H9 (cell line): ENCODE results near the gene RBFOX2. TPM values are rescaled to one million over a fixed set of nuclear protein-coding genes. Genes with fewer than 3 reads are reported as not detected.

Experiments
- DNase-seq: peaks from one replicate; pipeline ENCODE4 v3.0.0-alpha.2; 2017
- H2AFZ ChIP-seq: one replicate; pipeline ENCODE4 v1.6.1; 2013; ENCODE audit warnings: mild to moderate bottlenecking, low read length, control low read depth, moderate library complexity
- H2AK5ac ChIP-seq: 2 replicates; pipeline ENCODE4 v1.6.1; 2013; ENCODE audit warnings: low read length, control low read depth, mixed read lengths; ENCODE audit not compliant: insufficient read length
- H2BK120ac ChIP-seq: one replicate; pipeline ENCODE4 v1.6.1; 2013; ENCODE audit warnings: low read depth, mild to moderate bottlenecking, low read length, control low read depth, inconsistent platforms; ENCODE audit not compliant: poor library complexity, severe bottlenecking
- H2BK12ac ChIP-seq: 2 replicates; pipeline ENCODE4 v1.6.1; 2013; ENCODE audit warnings: low read length, control low read depth, mixed read lengths, low read depth; ENCODE audit not compliant: insufficient read length
- H2BK15ac ChIP-seq: 2 replicates; pipeline ENCODE4 v1.6.1; 2013; ENCODE audit warnings: low read depth, low read length, control low read depth
- H2BK20ac ChIP-seq: one replicate; pipeline ENCODE4 v1.6.1; 2013; ENCODE audit warnings: low read depth, mild to moderate bottlenecking, low read length, control low read depth, inconsistent platforms; ENCODE audit not compliant: poor library complexity, severe bottlenecking
- H2BK5ac ChIP-seq: 2 replicates; pipeline ENCODE4 v1.6.1; 2013; ENCODE audit warnings: low read length, control low read depth, mixed read lengths; ENCODE audit not compliant: insufficient read length
- H3K14ac ChIP-seq: 2 replicates; pipeline ENCODE4 v1.6.1; 2013; ENCODE audit warnings: low read length, control low read depth; ENCODE audit not compliant: insufficient read depth
- H3K18ac ChIP-seq: 2 replicates; pipeline ENCODE4 v1.6.1; 2013; ENCODE audit warnings: low read depth, mild to moderate bottlenecking, mixed read lengths, low read length, control low read depth; ENCODE audit not compliant: insufficient read length
- H3K23ac ChIP-seq: 2 replicates; pipeline ENCODE4 v1.6.1; 2013; ENCODE audit warnings: low read length, control low read depth, mixed read lengths, low read depth; ENCODE audit not compliant: insufficient read length
- H3K23me2 ChIP-seq: 2 replicates; pipeline ENCODE4 v1.6.1; 2013; ENCODE audit warnings: low read depth, mild to moderate bottlenecking, mixed read lengths, low read length, control low read depth; ENCODE audit not compliant: insufficient read length, poor library complexity, severe bottlenecking
- H3K27ac ChIP-seq: 2 replicates; pipeline ENCODE4 v1.5.1; 2013; ENCODE audit warnings: low read length, control low read depth, mixed read lengths, low read depth; ENCODE audit not compliant: insufficient read length
- H3K27me3 ChIP-seq: 2 replicates; pipeline ENCODE4 v1.6.1; 2013; ENCODE audit warnings: low read length, control low read depth, inconsistent platforms; ENCODE audit not compliant: insufficient read depth
- H3K4ac ChIP-seq: 2 replicates; pipeline ENCODE4 v1.6.1; 2013; ENCODE audit warnings: low read depth, mild to moderate bottlenecking, control low read depth, inconsistent platforms, low read length, moderate library complexity
- H3K4me1 ChIP-seq: 2 replicates; pipeline ENCODE4 v1.6.1; 2013; ENCODE audit warnings: low read length, control low read depth, inconsistent platforms; ENCODE audit not compliant: insufficient read depth
- H3K4me2 ChIP-seq: 2 replicates; pipeline ENCODE4 v1.6.1; 2013; ENCODE audit warnings: low read length, control low read depth, mixed read lengths; ENCODE audit not compliant: insufficient read length, insufficient read depth
- H3K56ac ChIP-seq: 2 replicates; pipeline ENCODE4 v1.6.1; 2013; ENCODE audit warnings: low read depth, mild to moderate bottlenecking, mixed read lengths, low read length, control low read depth; ENCODE audit not compliant: insufficient read length
- H3K79me1 ChIP-seq: 2 replicates; pipeline ENCODE4 v1.6.1; 2013; ENCODE audit warnings: low read depth, mild to moderate bottlenecking, moderate library complexity, low read length, control low read depth, inconsistent platforms; ENCODE audit not compliant: insufficient read depth, poor library complexity, severe bottlenecking
- H3K79me2 ChIP-seq: 2 replicates; pipeline ENCODE4 v1.6.1; 2013; ENCODE audit warnings: low read length, control low read depth, inconsistent platforms; ENCODE audit not compliant: insufficient read depth
- H3K9ac ChIP-seq: 2 replicates; pipeline ENCODE4 v1.6.1; 2013; ENCODE audit warnings: low read length, control low read depth, mixed read lengths; ENCODE audit not compliant: insufficient read length; ENCODE audit errors: extremely low read depth
- H3K9me3 ChIP-seq: one replicate; pipeline ENCODE4 v1.6.1; 2013; ENCODE audit warnings: low read depth, low read length, inconsistent platforms; ENCODE audit not compliant: control insufficient read depth
- H3T11ph ChIP-seq: one replicate; pipeline ENCODE4 v1.6.1; 2013; ENCODE audit warnings: mild to moderate bottlenecking, low read length, control low read depth, inconsistent platforms
- H4K20me1 ChIP-seq: one replicate; pipeline ENCODE4 v1.6.1; 2013; ENCODE audit not compliant: control insufficient read depth, insufficient read length, insufficient read depth
- H4K5ac ChIP-seq: 2 replicates; pipeline ENCODE4 v1.6.1; 2013; ENCODE audit warnings: low read depth, mild to moderate bottlenecking, mixed read lengths, low read length, control low read depth; ENCODE audit not compliant: insufficient read length
- H4K8ac ChIP-seq: replicated peaks from 2 replicates; pipeline ENCODE4 v1.6.1; 2013; ENCODE audit warnings: low read length, control low read depth, mixed read lengths, low read depth; ENCODE audit not compliant: insufficient read length
- H4K91ac ChIP-seq: 2 replicates; pipeline ENCODE4 v1.6.1; 2013; ENCODE audit warnings: low read depth, mild to moderate bottlenecking, moderate library complexity, mixed read lengths, low read length, control low read depth; ENCODE audit not compliant: insufficient read length
- H3K27ac Mint-ChIP-seq, 3 experiments: 2 replicates in 2 of 3; 3 replicates in 1 of 3; pipeline ENCODE4 v1.8.0; 2020 to 2021; ENCODE audit warnings: mixed read lengths in 3 of 3, mild to moderate bottlenecking in 1 of 3, moderate library complexity in 1 of 3
- H3K27me3 Mint-ChIP-seq: 2 replicates; pipeline ENCODE4 v1.8.0; 2021; ENCODE audit warnings: low read depth, mild to moderate bottlenecking, moderate library complexity, mixed read lengths
- H3K36me3 Mint-ChIP-seq, 3 experiments: 2 replicates in 2 of 3; 3 replicates in 1 of 3; pipeline ENCODE4 v1.8.0; 2020 to 2021; ENCODE audit warnings: low read depth in 3 of 3, mixed read lengths in 3 of 3; ENCODE audit not compliant: insufficient read depth in 1 of 3
- H3K4me1 Mint-ChIP-seq, 2 experiments: 2 replicates each; pipeline ENCODE4 v1.8.0; 2020; ENCODE audit warnings: mixed read lengths in 2 of 2
- H3K4me3 Mint-ChIP-seq, 2 experiments: 2 replicates in 1 of 2; 3 replicates in 1 of 2; pipeline ENCODE4 v1.8.0; 2020 to 2021; ENCODE audit warnings: mild to moderate bottlenecking in 2 of 2, mixed read lengths in 2 of 2, moderate library complexity in 1 of 2
- H3K9me3 Mint-ChIP-seq, 2 experiments: 2 replicates in 1 of 2; 3 replicates in 1 of 2; pipeline ENCODE4 v1.8.0; 2020; ENCODE audit warnings: mild to moderate bottlenecking in 2 of 2, mixed read lengths in 2 of 2, moderate library complexity in 1 of 2
- CTCF ChIP-seq: fragments of 200-600 bp; sonication (generic); conservative IDR thresholded peaks from 3 replicates; pipeline ENCODE4 v1.8.0; 2021; ENCODE audit warnings: antibody characterized with exemption, mild to moderate bottlenecking
- WGBS: extraction: QIAGEN DNeasy Blood & Tissue Kit; methylation state at CpG from one replicate; pipeline ENCODE4 v1.1.7; 2013; ENCODE audit warnings: missing lambda C conversion rate, low lambda C conversion rate, mixed read lengths; ENCODE audit not compliant: insufficient read length; ENCODE audit errors: extremely low coverage; 5-methylcytosine and 5-hydroxymethylcytosine counted together
- total RNA-seq: library from RNA; stranded (reverse); gene quantifications from 2 replicates; pipeline ENCODE4 v1.2.1, GENCODE V29; 2021

RBFOX2 gene
- total RNA-seq, 1 experiment from 2014 or later, result 84.7 TPM

- Histone ChIP-seq H3K14ac (no peak overlapping the region), H2AFZ (no peak overlapping the region), H3K9me3 (no peaks in the 10 kb centered on the region), H3K79me1 (peaks cover 1% of the 10 kb centered on the region), H2BK20ac (no peak overlapping the region), H2BK15ac (no peak overlapping the region), H3K4me2 (no peak overlapping the region), H2BK12ac (no peak overlapping the region), H2BK120ac (no peak overlapping the region), H4K91ac (no peak overlapping the region), H4K8ac (no peak overlapping the region), H3K4me1 (peaks cover 16% of the 10 kb centered on the region), H3K18ac (no peak overlapping the region), H4K20me1 (no peaks in the 10 kb centered on the region), H3K27ac (no peak overlapping the region), H3K56ac (no peak overlapping the region), H3K4ac (no peak overlapping the region), H3K9ac (no peak overlapping the region), H3K23ac (no peak overlapping the region), H3K23me2 (no peaks in the 10 kb centered on the region), H3K79me2 (peaks cover 10% of the 10 kb centered on the region; the same call in 1 of the 2 replicates), H4K5ac (no peak overlapping the region), H3T11ph (no peak overlapping the region), H2BK5ac (no peak overlapping the region), H3K27me3 (no peaks in the 10 kb centered on the region), H2AK5ac (no peak overlapping the region)
- TF ChIP-seq CTCF, result no peak
- Mint-ChIP-seq H3K27ac (no peak overlapping the region), H3K4me1 (peaks cover 57 to 59% of the 10 kb centered on the region in 2 experiments), H3K27me3 (no peaks in the 10 kb centered on the region), H3K4me3 (no peak overlapping the region), H3K36me3 (no peaks in the 10 kb centered on the region; a peak in 1 of 7 replicates), H3K9me3 (no peaks in the 10 kb centered on the region)
- no peak for DNase-seq
- WGBS, result no CpG with 5 or more reads among the region's 1 CpG
These were observed 116.0 kb downstream of the RBFOX2 start for GRCh38 chr22:35912658-35913057.
